Activated T-cell treated with anti-CD3 and anti-CD28 coated beads for 24 hours (primary cell): ENCODE data around the gene CBX7.

Source experiments
- DNase-seq: peaks from one replicate; pipeline ENCODE4 v3.0.0-alpha.2; 2020; ENCODE audit warnings: low read depth

CBX7 gene

GRCh38 chr22:39147335-39148025, 5.0 kb downstream of the CBX7 start:
- DNase-seq: no peak

GRCh38 chr22:39146256-39147101, 6.0 kb downstream of the CBX7 start:
- no peak for DNase-seq

GRCh38 chr22:39144101-39144767, 8.2 kb downstream of the CBX7 start:
- DNase-seq: peak; percentile 46

- DNase-seq: no peak
Measured at GRCh38 chr22:39142088-39142680, 10.3 kb downstream of the CBX7 start.

- no peak for DNase-seq
Measured at GRCh38 chr22:39139933-39140332, 12.5 kb downstream of the CBX7 start.

GRCh38 chr22:39138357-39138997, 14.0 kb downstream of the CBX7 start:
- no peak for DNase-seq

GRCh38 chr22:39136317-39136716, 16.2 kb downstream of the CBX7 start:
- DNase-seq: no peak

GRCh38 chr22:39135092-39135896, 17.2 kb downstream of the CBX7 start:
- no peak for DNase-seq

- no peak for DNase-seq
Measured at GRCh38 chr22:39134366-39135091, 18.0 kb downstream of the CBX7 start.

GRCh38 chr22:39133871-39134270, 18.6 kb downstream of the CBX7 start:
- no peak for DNase-seq

GRCh38 chr22:39132871-39133524, 19.5 kb downstream of the CBX7 start:
- DNase-seq: no peak

GRCh38 chr22:39132281-39132680, 20.2 kb downstream of the CBX7 start:
- DNase-seq: no peak

- DNase-seq: no peak
Measured at GRCh38 chr22:39130892-39131855, 21.3 kb downstream of the CBX7 start.

- DNase-seq: no peak
Measured at GRCh38 chr22:39130152-39130704, 22.3 kb downstream of the CBX7 start.

- no peak for DNase-seq
Measured at GRCh38 chr22:39129746-39130145, 22.7 kb downstream of the CBX7 start.

- no peak for DNase-seq
Measured at GRCh38 chr22:39129081-39129480, 23.4 kb downstream of the CBX7 start.

- DNase-seq: no peak
Measured at GRCh38 chr22:39128508-39128907, 24.0 kb downstream of the CBX7 start.

- DNase-seq: no peak
Measured at GRCh38 chr22:39125622-39126021, 26.9 kb downstream of the CBX7 start.
